Ectodermal cell (in vitro differentiated cells): ENCODE results near the gene GBX2.

Experiments
- H3K27ac ChIP-seq: 2 replicates; pipeline ENCODE4 v1.7.0; 2013; ENCODE audit warnings: mild to moderate bottlenecking, low read depth, low read length; ENCODE audit not compliant: insufficient read depth, poor library complexity, severe bottlenecking
- H3K27me3 ChIP-seq: 2 replicates; pipeline ENCODE4 v1.7.0; 2013; ENCODE audit warnings: mild to moderate bottlenecking, low read length; ENCODE audit not compliant: insufficient read depth, control insufficient read depth, poor library complexity, severe bottlenecking
- H3K36me3 ChIP-seq: one replicate; pipeline ENCODE4 v1.7.0; 2013; ENCODE audit warnings: low read length; ENCODE audit not compliant: control insufficient read depth, insufficient read depth
- H3K4me1 ChIP-seq: one replicate; pipeline ENCODE4 v1.7.0; 2013; ENCODE audit warnings: low read length; ENCODE audit not compliant: control insufficient read depth, insufficient read depth
- H3K4me3 ChIP-seq: 2 replicates; pipeline ENCODE4 v1.7.0; 2013; ENCODE audit warnings: low read depth, low read length, control low read depth; ENCODE audit not compliant: insufficient read depth
- H3K9me3 ChIP-seq: 2 replicates; pipeline ENCODE4 v1.7.0; 2013; ENCODE audit warnings: mild to moderate bottlenecking, low read length, moderate library complexity; ENCODE audit not compliant: control insufficient read depth
- WGBS, 2 experiments: methylation state at CpG; one replicate each; pipeline ENCODE4 v1.1.7; 2013; ENCODE audit warnings: missing lambda C conversion rate in 2 of 2; 5-methylcytosine and 5-hydroxymethylcytosine counted together

The GBX2 gene

DNA sequence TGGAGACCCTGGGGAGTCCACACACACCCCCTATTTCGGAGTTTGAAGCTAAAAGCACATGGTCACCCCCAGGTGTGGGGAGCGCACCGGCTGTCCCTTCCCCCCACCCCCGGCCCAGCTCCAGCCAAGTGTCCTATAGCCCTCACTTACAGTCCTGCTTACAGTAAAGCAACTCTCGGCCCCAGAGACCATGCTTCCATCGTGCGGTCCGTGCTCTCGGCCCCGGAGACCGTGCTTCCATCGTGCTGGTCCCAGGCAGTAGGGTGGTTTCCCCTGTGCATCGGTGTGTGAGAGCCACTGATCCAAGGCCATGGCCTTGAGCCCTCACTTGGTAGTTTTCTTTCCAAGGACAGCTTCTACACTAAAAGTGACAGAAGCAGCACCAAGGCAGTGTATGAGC lies 48.7 kb downstream of the GBX2 start:
- Histone ChIP-seq H3K27ac (no peak overlapping the region), H3K36me3 (no peaks in the 10 kb centered on the region), H3K9me3 (no peaks in the 10 kb centered on the region), H3K4me1 (peaks cover 7% of the 10 kb centered on the region), H3K4me3 (no peak overlapping the region), H3K27me3 (peaks cover 60% of the 10 kb centered on the region)
- WGBS, 2 experiments = 88 to 89% methylated on average over 13 of the region's 13 CpGs

DNA sequence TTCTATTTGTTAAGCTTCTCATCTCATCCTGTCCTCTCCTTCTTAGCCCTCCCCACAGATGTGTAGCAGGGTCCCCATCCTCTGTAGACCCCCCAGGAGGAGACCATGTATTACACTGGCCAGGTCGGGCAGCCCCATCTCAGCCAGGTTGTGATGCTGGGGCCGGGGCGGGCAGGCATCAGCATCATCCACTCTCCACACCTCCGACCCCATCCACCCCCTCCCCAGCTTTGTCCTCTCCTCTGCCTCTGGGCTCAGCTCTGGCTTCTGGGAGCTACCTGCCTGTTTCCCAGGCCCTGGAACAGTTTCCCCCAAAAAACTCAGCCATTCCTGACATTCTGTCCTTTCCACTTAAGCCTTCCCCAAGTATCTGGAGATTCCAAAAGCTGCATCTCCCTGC lies 49.2 kb downstream of the GBX2 start:
- peaks cover 63% of the 10 kb centered on the region for H3K27me3 ChIP-seq
- 84 to 87% methylated on average over 4 of the region's 4 CpGs for WGBS, 2 experiments

DNA sequence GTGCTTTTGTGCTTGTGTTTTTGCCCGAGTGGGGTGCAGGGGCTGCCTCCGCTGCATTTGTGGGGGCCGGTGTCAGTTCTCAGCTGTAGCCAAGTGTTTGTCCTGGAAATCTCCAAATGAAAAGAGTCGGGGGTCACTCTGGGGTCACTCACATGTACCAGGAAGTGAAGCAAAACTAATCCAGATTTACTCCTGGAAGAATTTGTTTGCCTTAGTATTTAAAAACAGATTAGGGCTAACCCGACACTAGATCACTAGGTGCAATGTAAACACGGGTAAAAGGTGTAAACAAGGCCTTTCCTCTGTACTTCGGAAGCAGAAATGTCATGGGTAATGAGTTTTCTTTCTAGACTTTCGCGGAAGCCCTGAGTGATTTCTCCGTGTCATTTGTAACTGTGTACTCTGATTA lies 50.3 kb downstream of the GBX2 start:
- 32 to 36% methylated on average over 10 of the region's 10 CpGs for WGBS, 2 experiments
- Histone ChIP-seq H3K4me1 (peaks cover 7% of the 10 kb centered on the region), H3K27ac (no peak overlapping the region), H3K36me3 (no peaks in the 10 kb centered on the region), H3K4me3 (no peak overlapping the region), H3K9me3 (no peaks in the 10 kb centered on the region), H3K27me3 (peaks cover 70% of the 10 kb centered on the region)

More for the DNA sequence above, 49.2 kb downstream of the GBX2 start:
- no peak overlapping the region for H3K4me3 ChIP-seq
- no peak overlapping the region for H3K27ac ChIP-seq
- H3K36me3 ChIP-seq = no peaks in the 10 kb centered on the region
- H3K4me1 ChIP-seq = peaks cover 7% of the 10 kb centered on the region
- no peaks in the 10 kb centered on the region for H3K9me3 ChIP-seq

DNA sequence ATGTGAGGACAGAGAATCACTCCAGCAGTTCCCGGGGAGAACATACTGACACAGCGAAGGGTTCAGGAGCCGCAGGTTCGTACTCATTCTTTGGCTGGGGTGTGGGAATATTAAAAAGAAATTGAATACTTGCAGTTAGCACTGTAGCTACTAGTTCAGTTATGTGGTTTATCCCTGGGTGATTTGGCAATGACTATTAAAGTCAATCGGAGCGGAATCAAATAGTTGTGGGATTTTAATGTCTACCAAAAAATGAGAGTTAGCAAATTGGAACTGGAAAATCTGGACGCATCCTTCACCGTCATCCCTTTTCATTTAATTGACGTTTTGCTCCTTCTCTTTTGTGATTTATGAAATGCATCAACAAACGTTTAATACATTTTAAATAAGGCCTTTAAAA lies 50.8 kb downstream of the GBX2 start:
- H3K9me3 ChIP-seq = no peaks in the 10 kb centered on the region
- H3K4me1 ChIP-seq = peaks cover 7% of the 10 kb centered on the region
- H3K27ac ChIP-seq = no peak overlapping the region
- H3K36me3 ChIP-seq = no peaks in the 10 kb centered on the region
- 82 to 84% methylated on average over 10 of the region's 10 CpGs for WGBS, 2 experiments
- peaks cover 70% of the 10 kb centered on the region for H3K27me3 ChIP-seq
- no peak overlapping the region for H3K4me3 ChIP-seq
